NOMO-1 treated with dmso at 0.1 percent for 144 hours (cell line): ENCODE data around the gene METTL21C.

Experiments used
- DNase-seq: peaks from one replicate; lab custom pipeline; 2025; ENCODE audit not compliant: unreplicated experiment; lab: John Stamatoyannopoulos, UW

Gene METTL21C

DNA sequence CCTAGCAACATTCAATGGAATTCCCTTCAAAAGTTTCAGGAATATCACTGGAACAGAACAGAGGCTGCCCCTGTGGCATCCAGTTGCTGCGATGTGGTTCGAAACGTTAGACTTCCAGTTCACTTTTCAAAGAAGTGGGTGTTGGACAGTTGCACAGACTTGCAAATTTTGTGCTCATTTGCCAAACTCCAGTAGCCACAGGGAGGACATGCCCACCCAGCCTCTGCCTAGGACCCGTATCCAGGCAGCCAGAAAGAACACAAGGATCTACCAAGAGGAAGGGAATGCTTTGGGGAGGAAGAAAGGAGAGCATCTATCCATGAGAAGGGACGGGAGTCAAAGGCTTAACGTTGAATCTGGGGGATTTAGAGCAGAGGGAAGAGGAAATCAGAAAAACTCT lies at the start of gene METTL21C:
TSS of gene METTL21C (minus strand) at position 108 of the 400 bp plus-strand sequence. CDS start 546 bp downstream, outside the sequence.
- DNase-seq = no peak

DNA sequence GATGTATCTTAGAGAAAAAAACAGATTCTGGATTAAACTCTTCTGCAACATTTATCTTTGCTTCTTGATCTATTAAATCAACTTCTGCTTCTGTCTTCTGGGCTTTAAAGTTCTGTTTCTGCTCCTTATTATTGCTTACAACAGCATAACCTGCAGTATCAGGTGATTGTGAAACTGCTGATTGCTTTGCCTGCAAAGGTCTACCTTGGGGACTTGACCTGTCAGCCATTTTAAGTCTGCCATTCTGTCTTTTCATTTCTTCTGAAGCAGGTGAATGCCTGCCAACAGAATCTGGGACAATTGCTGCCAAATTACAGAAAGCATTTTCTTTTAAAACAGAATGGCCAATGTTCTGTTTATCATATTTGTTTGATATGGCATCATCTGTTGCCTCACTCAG lies 47.7 kb upstream of the METTL21C start:
- no peak for DNase-seq

DNA sequence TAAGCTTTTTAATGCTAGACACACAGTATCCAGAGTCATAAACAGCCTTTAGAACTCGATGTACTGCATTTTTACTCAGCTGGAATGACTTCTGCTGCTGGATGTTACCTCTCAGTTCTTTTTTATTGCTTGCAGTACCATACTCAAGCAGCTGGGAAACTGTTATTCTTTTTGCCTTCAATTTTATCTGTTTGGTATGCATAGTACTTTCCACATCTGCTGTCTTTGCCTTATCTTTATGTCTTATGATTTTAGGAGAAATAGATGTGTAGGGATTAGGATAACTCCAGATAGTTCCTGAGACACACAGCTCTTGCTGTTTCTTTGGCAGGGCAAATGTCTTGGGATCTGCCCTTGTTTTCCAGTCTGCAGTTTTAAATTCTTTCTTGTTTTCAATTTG lies 47.3 kb upstream of the METTL21C start:
- no peak for DNase-seq

DNA sequence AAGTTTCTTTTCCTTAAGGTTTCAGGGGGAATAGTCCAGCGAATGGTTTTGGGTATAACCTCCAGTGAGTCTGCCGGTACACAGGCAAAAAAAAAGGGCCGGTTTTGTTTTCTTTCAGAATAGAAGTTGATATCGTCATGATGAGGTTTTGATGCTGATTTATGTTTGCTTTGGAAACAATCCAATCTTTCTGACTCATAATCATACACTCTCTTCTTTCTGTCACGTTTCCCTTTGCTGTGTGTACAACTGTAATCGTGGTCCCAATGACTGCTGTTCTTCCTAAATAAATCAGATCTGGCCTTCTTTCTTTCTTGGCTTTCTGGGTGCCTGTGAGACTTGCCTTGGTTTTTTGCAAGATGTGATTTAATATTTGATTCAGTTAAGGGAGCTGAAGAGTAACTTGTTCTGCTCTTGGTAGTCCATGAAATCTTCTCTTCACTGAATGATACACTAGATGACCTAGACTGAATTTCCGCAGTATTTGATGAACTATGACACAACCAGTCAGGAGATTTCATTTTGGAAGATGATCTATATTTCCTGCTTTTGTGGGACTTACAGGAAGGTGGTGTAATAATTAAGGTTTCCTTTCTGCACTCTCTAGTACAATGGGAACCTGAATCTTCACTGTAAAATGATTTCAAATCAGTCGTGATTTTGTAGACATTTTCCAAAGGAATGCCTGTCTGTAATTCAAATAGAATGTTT lies 34.9 kb upstream of the METTL21C start:
- DNase-seq = no peak

DNA sequence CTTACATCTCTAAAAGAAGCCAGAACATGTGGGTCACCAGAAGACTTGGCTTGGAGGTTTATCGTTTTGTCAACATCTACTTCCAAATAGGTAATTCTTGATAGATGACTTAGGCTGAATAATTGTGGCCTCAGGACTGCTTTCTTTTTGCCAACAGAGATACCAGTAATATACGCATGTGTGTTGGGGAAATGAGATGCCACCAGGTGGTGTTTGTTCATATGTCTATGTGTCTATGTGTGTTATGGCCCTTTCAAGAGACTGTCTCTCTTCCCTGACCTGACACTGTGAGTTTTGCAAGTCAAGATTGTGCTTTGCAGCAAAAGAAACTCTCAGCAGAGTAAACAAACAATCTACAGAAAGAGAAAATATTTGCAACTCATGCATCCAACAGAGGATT lies 31.6 kb upstream of the METTL21C start:
- DNase-seq = no peak

DNA sequence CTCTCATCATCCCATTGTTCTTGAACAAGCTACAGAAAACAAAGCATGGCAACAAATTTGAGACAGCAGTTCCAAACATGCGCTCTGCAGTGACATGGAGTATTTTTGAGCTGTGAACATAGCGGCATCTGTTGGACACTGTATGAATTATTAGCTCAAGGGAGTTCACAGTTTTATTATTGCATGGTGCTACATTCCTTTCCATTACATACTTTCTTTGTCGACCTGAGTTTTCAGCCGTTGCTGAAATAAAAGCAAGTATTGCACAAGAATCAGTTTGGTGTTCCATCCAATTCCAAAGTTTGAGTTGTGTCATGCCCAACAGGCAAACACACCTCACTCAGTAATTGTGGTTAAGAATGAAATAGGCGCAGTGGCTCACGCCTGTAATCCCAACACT lies 30.1 kb upstream of the METTL21C start:
- DNase-seq = no peak

DNA sequence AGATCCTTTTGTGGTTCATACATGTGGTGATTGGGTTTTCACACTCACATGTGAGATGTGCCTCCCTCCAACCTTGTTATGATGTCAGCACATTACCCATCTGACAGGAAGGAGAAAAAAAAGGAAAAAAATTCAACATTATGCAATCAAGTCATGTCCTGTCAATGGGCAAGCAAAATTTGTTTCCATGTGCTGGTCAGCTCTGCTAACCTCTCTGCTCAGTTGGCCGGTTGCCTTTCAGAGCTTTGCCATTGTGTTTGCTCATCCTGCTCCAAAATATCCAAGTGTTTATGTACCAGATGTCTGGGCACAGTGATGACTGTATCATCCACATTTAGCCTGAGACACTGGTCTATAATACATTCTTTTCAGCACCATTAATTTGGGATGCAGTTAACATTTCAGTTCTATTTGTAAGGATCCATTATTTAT lies 27.0 kb upstream of the METTL21C start:
- no peak for DNase-seq

DNA sequence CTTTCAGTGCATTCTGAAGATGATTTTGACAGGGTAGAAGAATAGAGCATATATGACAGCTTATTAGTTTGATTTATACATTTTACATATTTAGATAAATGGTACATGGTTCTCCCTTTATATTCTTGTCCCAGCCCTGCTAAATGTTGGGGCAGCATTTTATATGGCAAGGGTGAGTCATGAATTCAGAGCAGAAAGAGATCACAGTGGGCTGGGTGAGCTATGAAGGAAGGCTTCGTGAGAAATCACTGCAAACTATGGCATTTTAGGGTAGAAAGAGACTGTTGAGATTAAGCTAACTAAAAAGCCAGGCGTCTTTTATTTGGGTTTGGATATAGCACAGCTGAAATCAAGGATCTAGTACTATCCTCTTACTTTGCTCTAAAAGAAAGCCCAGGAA lies 23.9 kb upstream of the METTL21C start:
- no peak for DNase-seq

DNA sequence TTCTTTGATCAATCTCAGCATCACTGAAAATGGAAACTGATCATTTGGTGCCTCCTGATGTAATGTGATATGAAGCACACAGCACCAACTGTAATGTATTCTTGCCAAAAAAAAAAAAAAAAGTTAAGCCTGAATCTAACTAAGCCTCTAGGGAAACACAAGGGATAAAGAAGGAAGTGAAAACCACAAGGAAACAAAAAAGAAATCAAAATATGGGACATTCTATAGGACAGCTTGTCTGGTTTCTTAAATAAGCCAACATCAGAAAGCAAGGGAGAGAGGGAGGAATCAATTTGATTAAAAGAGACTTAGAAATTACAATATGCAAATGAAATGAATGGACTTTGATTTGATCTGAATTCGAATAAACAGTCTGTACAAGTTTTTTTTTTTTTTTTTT lies 20.6 kb upstream of the METTL21C start:
- no peak for DNase-seq

DNA sequence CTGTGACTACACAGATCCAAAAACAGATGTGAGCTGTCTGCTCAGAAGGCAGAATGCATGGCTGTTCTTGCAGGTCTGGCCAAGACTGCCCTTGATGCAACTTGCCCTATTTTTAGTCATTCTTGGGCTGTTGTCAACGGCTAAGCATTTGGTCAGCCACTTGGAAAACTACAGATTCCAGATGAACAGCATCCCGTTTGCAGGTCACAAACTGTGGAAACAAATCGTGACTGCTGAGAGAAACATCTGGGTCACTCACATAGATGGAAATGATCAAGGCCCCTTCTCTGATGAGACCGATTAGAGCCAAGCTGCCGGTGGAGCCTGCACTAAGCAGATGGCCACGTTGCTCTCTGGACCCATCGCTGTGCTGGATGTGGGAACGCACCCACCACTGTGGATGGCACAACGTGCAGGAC lies 15.4 kb upstream of the METTL21C start:
- no peak for DNase-seq

DNA sequence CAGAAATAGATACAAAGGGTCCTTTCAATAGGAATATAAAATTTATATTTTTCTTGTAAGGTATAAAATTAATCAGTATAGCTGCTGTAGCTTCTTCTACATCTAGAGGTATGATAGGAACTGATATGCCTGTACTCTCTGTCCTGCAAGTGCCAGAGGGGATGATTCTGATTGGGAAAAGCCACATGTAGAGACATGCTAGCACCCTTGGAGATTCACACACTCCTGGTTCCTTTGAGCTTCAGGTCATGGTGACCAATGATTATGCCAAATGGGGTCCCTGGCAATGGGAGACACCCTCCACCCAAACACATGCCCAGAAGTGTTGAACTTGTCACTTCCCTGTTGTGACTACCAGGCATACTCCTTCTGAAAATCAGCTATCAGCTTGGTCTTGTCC lies 14.7 kb upstream of the METTL21C start:
- DNase-seq = no peak

DNA sequence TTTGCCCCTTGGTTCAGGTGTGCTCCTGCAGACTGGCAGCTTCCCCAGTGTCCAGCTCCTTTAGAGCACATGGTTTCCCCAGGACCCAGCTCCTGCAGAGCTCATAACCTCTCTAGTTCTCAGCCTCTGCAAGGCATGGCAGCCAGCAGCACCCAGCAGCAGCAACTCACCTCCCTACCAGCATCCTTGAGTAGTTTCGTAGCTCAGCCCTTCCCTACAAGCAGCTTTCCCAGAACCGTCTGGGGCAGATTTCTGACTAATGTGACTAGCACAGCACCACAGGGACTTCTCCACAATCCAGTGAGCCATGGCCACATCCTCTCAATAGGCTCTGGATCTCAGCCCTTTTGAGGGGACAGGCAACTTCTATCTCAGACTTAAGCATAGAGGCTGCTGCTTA lies 14.1 kb upstream of the METTL21C start:
- DNase-seq = no peak

DNA sequence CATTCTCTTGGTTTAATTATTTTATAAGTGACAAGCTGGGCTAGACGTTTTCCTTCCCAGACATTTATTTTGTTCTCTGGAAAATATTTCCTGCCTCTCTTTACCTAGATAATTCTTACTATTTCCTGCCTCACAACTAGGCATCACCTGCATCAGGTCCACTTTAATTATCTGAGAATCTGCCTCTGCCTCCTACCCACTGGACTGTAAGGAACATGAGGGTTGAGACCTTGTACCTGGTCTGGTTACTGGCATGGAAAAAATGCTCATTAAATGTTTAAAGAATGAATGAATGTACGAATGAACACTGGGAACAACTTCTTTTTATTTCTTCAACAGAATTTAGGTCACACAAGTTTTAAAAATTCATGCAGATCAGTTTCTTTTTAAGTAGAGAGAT lies 13.4 kb upstream of the METTL21C start:
- DNase-seq = no peak

DNA sequence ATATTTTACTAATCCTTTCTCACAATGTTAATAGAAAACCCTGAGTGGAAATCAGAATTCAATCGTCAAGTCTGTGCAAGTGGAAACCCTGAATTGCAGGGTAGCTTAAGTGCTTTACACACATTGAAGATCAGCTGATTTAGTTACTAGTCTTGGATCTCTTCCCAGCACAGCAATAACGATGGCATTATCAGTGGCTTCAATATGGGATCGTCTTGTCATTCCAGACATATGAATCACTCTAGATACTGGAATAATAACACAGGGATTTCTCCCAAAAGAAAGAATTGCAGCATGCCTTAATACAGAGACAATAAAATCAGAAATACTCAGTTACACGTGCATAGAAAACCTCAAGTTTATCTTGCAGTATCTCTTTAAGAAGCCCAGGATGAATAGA lies 12.6 kb upstream of the METTL21C start:
- no peak for DNase-seq

DNA sequence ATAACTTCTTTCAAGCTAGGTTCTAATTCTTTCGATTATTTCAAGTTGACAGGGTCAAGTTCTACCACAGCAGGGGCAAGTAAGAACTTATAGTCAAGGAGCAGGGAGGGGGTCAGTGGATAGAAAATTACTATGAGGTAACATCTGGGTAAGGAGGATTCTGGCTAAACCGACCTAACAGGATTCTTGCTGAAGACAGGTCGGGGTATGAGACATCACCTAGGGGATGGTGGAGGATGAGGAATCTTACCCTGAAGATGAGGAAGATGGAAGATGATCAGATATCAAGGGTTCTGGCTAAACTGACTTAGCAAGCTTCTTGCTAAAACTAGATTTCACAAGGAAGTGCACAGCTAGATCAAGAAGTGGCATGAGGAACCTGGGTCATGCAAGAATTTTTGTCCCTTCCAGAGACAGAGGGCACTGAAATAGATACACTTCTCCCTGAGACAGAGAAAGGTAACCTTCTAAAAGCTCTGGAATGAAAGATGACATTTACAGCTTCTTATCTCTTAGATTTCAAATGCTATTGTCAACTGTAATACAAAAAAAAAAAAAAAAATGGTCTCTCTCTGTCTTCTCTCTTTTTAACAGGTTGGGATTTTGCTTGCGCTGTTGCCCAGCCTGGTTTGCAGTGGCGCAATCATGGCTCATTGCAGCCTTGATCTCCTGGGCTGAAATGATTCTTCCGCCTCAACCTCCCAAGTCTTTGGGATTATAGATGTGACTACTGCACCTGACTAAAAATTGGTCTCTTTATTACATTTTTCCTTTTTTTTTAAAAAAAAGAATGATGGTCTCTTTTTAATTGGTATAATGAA lies 9.6 kb upstream of the METTL21C start:
- no peak for DNase-seq

DNA sequence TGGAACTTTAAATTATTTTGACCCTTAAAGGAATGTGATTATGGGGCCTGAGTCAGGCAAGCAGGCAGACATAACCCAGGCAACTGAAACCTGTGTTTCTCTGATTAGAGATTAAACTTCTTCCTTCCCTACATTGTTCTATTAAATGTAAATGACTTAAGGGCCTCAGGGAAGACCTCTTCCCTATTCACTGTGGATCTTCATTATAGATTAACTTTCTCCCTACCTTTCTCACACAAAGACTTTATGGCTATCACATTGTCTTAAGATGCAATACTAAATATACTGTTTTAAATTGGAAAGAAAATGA lies 8.8 kb upstream of the METTL21C start:
- DNase-seq = no peak

DNA sequence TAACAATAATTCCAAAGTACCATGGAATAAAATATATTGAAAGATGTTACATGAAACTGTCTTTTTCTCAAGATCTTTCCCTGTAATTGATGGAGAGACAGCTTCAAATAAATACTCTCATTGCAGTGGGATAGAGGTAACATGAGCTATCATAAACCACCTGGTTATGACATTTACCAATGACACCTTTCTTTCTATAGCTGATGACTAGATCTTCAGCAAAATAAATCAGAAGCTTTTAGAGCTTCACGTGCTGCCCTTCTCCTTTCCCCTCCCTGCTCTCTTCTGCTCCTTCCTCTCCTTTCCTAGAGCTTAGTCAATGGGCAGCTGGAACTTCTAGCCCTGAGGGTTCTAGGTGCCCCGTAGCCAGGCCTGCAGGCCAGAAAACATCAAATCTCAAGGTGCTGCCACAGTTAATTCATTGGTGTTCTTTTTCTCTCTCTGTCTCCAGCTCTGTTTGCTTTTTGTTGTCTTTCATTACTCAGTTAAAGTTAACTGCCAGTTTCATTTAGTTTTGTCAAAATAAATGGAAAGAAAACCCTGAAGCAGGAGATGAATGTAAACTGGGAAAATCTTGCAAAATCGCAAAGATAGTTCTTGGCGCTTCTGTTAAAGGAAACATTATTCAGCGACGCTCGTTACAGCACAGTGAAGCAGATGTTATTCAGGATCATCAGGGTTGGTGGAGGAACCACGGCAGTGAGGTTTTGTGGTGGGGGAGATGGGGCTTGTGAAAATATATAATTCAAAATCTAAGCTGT lies 8.3 kb upstream of the METTL21C start:
- DNase-seq = no peak

DNA sequence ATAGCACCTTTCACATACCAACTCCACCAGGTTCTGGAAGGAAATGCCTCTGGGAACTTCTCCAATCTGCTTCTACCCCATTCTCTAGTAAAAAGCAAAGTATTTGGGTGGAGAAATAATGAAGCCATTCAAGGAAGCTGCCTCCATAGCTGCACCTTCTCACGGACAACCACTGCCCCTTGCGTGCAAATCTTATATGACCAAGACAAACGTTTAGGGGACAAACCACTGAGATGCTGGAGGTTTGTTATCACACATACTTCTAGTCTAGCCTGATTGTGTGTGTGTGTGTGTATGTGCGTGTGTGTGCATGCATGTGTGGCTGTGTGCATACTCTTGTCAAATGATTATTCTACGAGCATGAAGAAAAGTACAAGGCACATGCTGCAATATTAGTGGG lies 6.5 kb upstream of the METTL21C start:
- no peak for DNase-seq

DNA sequence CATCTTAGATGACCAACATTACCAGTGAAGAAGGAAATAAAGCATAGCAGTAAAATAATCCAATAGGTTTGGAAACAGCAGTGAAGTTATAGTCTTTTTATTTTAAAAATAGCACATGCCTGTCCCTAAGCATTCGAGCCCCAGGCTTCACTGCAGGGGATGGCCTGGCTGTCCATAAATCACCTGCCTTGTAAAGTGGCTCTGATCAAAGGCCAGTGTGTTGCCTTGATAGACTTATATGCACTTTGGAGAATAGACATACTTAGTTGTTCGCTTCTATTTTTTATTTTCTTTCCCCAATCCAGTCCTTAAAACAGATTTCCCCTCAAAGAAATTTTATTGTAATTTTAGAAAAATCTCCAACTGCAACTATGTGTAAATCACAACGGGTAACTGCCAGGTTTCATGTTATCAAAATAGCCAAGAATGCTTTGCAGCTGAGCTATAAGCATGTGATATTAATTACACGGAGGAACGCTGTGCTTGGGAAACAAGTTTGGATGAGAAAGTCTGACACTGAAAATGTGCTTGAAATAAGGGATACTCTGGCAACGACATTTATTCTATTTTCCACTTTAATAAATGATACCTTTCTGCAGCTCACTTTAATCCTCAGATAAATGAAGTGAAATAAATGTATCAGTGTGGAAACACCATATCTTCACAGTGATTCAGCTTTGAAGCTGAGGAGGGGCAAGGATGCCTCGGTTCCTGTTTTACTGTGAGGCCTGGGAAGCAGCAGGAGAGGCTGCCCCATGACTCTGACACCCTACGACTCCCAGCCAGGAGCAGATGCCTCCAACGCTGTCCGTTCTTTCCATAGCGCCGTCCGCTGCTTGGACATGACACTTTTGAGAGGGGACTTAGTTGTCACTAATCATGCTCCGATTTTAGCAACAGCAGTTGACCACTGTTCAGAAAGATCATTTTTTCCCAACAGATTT lies 5.5 kb upstream of the METTL21C start:
- DNase-seq = no peak

DNA sequence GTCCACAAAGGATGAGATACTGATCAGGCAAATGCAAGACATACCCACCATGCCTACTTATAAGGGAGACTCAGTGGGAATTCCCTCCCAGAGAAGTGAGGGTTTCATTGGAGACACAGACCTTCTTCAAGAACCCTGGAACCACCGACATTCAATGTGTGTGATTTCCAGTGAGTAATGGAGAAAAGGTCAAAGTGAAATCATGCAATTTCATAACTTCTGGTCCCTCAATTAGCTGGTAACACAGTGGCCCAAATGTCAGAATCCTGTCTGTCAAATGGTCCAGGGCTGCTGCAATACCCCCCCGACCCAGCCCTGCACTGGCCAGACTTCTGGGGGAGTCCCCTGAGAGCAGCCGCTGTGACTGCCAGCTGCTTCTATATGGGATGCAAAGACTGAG lies 4.7 kb upstream of the METTL21C start:
- DNase-seq = no peak

DNA sequence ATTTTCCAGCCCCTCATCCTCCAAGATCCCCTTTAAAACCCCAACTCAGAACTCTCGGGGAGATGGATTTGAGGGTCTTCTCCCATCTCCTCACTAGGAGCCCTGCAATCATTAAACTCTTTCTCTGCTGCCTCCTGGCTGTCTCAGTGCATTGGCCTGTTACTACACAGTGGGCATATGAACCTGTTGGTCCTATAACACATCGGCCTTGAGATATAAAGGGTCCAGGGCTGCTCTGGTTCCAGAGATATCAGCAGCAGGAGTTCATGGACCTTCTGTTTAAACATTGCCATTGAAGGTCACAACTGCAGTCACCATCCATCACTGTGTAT lies 3.8 kb upstream of the METTL21C start:
- DNase-seq = no peak
